Right lobe of liver (tissue), 4 donors: ENCODE results near the gene ZNF678.

ENCODE experiments used
- CTCF ChIP-seq, 4 donors: fragments of 200-600 bp in 3 of 4; fragments of 450-650 bp in 1 of 4; IDR thresholded peaks; one replicate each; pipeline versions ENCODE4 v1.5.1 to v1.8.0; 2016 to 2022; ENCODE audit warnings: antibody characterized with exemption in 4 of 4, mild to moderate bottlenecking in 2 of 4
- POLR2A ChIP-seq: fragments of 450-650 bp; IDR thresholded peaks from one replicate; pipeline ENCODE4 v1.6.1; 2017; ENCODE audit warnings: antibody characterized with exemption, mild to moderate bottlenecking
- donor health status: DM: no; HTN: no; CAD: no.
- donor health status: DM: no; HTN: no; CAD: no.
- donor health status: DM: no; HTN: yes; CAD: no.

DNA sequence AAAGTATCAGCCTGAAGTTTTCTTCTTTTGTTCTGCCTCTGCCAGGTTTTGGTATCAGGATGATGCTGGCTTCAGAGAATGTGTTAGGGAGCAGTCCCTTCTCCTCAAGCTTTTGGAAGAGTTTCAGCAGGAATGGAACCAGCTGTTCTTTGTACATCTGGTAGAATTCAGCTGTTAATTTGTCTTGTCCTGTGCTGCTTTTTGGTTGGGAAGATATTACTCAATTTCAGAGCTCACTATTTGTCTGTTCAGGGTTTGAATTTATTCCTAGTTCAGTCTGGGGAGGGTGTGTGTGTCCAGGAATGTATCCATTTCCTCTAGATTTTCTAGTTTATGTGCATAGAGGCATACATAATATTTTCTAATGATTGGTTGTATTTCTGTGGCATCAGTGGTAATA lies 12.8 kb downstream of the ZNF678 start:
- TF ChIP-seq CTCF (IDR thresholded peaks at IDR 0.05) (no peak), POLR2A (no peak)
